ENCODE measurements around the gene TM2D3.
A peak's percentile ranks its signal among the peaks of the same experiment; 100 is the strongest.

Gene TM2D3, protein sequence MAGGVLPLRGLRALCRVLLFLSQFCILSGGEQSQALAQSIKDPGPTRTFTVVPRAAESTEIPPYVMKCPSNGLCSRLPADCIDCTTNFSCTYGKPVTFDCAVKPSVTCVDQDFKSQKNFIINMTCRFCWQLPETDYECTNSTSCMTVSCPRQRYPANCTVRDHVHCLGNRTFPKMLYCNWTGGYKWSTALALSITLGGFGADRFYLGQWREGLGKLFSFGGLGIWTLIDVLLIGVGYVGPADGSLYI

DNA sequence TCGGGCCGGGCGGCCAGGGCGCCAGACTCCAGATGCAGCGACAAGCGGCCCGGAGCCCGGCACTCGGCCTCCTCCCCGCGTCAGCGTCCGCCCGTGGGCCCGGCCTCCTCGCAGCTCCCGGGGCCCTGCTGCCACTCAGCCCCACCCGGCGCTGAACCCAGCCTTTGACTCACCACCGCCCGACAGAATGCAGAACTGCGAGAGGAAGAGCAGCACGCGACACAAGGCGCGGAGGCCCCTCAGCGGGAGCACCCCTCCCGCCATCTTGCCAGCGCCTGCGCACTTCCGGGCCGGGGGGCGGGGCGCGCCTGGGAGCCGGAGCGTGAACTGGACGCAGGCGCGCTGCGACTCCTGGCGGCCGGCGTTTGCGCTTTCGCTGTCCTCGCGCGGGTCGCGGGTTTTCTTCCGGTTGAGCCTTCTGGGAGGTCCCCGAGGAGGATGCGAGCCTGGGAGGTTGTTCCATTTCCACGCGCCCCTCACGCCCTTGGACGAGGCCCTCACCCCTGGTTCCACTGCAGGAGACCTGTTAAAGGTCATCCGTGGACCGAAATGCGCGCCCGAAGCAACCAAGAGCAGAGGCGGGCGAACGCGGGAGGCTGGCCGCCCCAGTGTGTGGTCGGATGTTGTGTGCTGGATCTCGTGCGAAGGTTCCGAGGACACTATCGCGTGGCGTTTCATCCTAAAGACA, at the start of gene TM2D3:
Gene TM2D3 (minus strand): TSS at position 284 of the 688 bp plus-strand sequence. CDS start 20 bp downstream, at position 264.
- DNase-seq: peak; percentile 88 to 94

DNA sequence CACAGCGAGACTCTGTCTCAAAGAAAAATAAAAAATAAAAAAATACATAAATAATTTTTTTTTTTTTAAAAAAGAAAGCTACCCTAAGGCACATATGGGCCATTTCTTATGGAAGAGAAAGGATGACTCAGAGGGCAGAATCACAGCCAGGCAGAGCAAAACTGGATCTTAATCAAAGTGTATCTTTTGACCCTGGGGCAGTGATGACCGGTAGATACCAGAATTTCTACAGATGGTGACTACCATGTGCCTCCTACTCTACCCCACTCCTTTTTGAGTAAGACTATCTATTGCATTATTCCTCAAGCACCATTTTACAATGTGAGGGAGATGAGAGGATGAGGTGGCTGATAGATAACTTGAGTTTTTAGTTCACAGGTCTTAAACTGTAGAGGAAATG, 46.1 kb upstream of the TM2D3 start:
- no peak for DNase-seq

DNA sequence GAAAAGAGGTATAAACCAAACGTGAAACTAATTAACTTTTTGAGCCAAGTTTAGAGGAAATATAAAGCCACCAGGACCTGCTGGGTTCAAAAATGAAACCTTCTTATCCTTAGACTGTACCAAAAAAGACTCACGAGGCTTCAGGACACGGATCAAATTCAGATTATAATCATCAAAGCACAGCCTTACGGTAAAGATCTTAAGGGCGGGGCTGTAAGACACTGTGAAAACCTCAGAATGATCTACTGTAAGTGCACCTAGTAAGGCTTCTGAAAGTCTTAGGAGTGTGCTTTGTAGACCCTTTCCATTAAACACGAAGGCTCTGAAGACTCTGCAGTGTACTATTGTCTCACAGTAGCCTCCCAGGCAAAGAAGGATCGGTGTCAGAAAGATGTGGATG, 45.3 kb upstream of the TM2D3 start:
- no peak for DNase-seq

DNA sequence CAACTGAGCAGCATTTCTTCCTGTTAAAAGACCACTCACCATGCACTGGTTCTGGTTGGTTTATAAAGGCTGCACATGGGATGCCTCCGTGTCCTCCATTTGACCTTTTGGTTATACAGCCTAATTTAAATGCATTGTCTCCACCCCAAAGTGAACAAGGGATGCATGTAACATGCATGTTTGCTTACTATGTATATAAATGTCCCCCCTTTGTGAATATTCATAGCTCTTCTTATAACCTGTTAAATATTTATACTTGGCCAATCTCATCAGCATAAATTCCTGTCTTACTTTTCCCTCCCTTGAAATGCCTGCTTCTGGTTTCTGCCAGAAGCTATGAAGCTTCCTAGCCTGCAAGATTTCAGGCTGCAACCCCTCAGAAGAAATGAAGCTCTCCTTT, 44.6 kb upstream of the TM2D3 start:
- DNase-seq: no peak

DNA sequence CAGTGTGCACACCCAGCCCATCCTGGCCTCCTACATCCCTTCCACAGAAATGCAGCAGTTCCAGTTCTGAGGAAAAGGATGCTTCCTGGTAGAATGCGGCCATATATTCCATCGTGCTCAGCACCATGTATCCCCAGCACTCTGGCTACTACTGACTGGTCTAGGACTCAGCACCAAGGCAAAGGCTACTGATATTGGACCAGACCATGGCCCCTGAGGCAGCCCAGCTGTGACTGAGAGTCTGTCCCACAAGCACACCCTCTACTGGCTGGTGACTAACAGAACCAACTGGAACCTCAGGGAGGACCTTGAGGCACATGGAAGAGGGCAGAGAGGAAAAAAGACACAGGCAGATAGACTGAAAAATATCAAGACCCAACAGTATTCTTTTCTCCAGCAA, 42.1 kb upstream of the TM2D3 start:
- no peak for DNase-seq

DNA sequence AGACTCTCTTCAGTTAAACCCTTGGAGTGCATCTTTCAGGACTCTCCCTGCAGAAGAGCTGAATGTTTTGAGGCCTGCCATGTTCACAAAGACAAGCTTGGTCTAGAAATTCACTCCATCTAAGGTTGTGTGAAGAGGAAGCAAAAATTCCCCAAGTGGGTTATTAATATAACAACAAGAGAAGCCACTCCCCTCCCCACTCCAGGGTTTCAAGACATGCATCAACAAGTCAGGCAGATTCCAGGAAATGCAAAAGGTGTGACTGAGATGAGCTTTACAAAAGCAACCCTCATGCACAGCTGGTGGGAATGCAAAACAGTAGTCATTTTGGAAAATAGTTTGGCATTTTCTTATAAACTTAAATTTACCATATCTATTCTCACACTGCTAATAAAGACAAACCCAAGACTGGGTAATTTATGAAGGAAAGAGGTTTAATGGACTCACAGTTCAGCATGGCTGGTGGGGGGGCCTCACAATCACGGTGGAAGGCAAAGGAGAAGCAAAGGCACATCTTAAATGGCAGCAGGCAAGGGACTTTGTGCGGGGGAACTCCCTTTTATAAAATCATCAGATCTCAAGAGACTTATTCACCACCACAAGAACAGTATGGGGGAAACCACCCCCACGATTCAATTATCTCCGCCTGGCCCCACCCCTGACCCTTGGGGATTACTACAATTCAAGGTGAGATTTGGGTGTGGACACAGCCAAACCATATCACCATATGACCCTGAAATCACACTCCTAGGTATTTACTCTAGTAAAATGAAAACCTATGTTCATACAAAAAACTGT, 40.8 kb upstream of the TM2D3 start:
- DNase-seq: no peak

DNA sequence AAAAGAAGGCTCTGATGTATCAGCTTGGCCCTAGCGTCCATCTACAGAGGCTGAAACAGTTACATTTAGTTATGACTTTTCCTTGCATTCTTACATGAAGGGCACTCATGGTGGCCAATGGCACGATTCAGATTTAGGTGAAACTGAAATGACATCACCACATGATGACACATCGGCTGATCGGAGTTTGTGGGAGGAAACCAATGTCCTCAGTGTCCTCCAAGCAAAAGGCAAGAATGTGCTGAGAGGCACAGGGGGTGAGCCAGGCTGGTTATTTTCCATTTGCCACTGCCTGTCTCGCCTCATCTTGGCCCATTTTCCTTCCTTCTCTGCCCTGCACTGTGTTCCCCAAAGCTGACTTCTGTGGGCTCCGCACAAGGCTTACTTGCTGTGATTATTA, 37.7 kb upstream of the TM2D3 start:
- DNase-seq: no peak

DNA sequence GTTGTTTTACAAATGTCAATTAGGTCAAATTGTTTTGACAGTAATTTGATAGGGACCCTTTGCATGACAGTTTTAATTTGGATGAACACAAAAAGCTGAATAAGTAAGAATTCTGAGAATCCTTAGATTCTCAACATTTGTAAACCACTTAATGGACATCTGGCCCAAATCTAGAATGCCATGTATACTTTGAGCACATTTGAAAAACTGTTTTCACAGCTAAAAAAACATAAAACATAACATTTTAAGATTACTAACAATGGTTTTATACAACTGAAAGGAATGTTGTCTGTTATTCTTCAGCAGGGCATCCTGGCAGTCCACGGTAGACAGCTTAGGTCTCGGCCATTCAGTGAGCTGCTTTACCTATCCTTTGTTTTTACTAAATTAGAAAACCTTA, 34.5 kb upstream of the TM2D3 start:
- DNase-seq: no peak

DNA sequence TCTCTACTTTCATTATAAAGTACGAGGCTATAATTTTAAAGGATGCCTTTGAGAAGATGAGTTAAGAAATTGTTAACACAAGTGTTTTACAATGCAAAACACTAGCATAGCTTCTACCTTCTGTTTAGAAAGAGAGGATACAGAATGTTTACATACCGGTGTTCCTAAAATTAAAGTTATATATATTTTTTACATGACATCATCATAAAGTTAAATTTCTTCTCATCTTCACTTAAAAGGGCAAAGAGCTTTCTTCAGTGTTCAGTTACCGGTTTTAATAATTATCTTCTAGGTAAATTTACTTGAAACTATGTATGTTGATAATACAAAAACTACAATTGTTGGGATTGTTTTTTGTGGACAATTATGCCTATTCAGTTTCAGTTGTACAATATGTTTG, 32.7 kb upstream of the TM2D3 start:
- DNase-seq: no peak

DNA sequence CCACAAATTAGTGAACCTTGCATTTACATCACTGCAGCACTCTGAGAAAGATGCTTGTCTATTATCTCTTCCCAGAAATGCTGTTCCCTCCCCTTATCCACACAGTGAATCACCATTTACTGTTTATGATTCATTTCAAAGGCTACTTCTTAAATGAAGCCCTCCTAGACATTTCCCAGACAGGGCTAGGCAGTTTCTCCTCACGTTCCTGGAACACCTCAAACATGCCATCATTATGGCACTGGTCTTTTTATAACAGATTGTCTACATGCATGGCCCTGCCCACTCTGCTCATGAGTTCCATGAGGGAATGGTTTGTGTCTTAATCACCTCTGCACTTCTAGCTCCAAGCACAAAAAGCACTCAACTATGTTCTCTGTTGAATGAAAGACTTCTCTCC, 32.2 kb upstream of the TM2D3 start:
- DNase-seq: no peak

DNA sequence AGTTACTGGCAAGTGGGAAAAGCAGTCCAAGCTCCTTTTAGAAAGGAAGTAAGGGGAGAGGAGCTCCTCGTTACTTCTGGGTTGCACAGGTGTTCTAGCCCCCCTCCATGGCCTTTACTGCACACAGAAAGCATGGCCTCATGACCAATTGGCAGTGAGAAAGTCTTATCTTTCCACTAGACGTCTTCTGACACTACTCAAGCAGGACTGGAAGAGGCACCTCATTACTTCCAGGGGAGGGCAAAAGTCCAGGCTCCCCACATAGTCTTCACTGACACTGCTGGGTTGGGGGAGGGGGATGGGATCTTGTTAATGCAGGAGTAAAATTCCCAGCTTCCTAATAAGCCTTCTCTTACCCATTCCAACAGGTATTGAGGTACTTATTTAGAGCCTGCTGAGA, 27.6 kb upstream of the TM2D3 start:
- DNase-seq: no peak

DNA sequence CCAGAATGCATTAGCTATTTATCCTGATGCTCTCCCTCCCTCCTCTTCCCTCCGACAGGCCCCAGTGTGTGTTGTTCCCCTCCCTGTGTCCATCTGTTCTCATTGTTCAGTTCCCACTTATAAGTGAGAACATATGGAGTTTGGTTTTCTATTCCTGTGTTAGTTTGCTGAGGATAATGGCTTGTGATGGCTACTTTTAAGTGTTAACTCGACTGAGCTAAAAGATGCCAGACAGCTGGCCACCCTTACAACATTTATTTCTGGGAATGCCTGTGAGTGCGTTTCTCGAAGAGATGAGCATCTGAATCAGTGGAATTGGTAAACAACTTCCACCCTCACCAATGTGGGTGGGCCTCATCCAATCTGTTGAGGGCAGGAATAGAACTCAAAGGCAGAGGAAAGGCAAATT, 24.7 kb upstream of the TM2D3 start:
- DNase-seq: no peak

DNA sequence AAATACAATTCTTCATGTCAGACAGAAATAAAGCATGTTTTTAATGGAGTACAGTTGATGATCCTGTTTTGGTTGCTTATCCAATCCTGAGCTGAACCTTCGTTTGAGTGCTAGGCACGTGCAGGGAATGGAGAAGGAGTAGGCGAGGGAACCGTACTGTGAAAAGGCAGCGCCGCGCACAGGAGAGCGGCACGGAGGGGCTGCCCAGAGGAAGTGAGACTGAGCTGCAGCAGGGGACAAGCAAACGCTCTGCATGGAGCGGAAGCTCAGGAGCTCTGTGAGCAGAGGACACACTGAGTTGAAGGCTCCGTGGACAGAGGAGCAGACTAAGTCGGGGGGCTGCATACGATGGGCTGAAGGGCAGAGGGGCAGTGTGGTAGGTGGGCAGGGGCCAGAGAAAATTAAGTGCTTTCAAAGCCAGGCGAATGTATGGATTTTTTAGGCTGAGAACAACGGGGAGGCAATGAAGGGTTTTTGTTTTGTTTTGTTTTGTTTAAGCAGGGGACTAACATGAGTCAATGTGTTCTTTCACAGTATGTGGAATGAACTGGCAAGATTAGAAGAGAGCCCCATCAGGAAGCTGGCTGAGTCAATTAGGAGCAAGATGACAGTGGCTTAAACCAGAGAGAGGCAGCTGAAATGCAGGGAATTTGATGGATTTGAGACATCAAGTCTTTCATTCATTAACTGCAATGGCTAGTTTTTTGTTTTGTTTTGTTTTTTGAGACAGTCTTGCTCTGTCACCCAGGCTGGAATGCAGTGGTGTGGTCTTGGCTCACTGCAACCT, 23.8 kb upstream of the TM2D3 start:
- DNase-seq: no peak

DNA sequence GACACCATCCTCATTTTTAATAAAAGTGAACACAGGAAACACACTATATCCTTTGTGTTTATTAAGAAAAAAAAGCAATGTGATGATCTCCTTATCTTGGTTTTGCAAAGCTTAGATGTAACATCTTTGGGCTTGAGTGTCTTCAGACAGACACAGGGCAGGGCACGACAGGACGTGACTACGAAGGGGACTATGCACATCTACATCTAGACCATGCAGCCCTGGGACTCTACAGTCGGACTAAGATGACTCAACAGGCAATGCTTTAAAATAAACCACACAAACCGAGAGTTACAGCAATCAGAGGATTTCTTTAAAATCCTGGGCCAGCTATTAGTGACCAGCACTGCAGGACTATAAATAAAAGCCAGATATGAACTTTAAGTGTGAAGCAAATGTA, 22.8 kb upstream of the TM2D3 start:
- no peak for DNase-seq

DNA sequence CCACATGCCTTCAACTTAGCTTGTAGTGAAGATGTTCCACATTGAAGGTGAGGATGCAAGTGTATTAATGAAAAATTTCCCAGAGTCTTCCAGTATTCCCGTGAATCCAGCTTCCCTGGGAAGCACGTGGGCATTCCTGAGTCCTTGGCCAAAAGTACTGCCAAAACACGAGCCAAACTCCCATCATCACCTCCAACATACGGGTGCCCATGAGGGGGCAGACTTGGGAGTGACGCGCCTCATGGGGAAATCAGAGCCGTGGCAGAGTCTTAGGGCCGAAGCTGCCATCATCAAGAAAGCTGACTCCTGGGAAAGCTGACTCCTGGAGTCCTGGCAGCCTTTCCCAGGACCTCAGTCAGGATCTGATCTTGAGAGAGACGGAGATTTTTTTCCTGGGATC, 20.1 kb upstream of the TM2D3 start:
- DNase-seq: no peak

DNA sequence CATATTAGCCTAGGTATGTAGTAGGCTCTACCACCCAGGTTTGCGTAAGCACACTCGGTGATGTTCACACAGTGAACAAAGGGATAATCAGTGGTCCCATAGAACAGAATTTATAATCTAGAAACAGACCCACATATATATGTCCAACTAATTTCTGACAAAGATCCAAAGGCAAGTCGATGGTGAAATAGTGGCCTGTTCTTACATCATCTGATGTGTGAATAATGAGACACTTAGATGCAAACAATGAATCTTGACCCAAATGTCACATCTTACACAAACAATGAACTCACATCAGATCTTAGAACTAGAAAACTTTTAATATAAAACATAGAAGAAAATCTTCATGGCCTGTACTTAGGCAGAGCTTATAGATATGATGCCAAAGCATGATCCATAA, 17.6 kb upstream of the TM2D3 start:
- DNase-seq: no peak

DNA sequence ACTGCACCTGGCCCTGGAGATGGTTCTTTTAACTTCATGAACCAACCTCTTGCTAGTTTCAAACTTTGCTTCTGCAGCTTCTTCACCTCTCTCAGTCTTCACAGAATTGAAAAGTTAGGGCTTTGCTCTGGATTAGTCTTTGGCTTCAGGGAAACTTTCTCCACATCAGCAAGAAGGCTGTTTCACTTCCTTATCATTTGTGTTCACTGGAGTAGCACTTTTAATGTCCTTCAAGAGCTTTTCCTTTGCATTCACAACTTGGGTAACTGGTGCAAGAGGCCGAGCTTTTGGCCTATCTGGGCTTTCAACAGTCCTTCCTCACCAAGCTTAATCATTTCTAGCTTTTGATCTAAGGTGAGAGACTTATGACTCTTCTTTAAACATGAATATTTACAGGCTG, 15.7 kb upstream of the TM2D3 start:
- DNase-seq: no peak

DNA sequence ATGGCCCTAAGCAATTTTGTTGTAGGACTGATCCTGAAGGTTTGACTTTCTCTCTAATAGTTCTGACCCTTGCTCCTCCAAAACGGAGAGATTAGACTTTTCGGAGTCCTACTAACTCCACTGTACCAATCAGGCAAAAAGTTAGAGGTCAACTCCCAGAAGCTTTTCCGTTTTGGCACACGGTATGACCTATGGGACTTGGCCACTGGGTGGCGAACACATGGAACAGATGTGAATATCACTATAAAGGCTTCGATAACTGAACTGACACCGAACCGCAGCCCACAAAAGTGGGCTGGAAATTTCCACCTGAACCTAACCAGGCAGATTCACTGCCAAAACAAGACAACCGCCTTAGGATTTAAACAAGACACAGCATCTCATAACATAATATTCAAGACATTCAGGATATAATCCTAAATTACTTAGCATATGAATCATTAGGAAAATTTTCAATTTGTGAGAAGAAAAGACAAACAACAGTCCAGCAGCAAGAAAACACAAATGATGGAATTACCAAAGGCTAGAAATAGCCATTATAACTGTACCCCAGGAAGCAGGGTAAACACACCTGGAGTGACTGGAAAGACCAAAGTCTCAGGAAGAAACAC, 12.2 kb upstream of the TM2D3 start:
- no peak for DNase-seq

DNA sequence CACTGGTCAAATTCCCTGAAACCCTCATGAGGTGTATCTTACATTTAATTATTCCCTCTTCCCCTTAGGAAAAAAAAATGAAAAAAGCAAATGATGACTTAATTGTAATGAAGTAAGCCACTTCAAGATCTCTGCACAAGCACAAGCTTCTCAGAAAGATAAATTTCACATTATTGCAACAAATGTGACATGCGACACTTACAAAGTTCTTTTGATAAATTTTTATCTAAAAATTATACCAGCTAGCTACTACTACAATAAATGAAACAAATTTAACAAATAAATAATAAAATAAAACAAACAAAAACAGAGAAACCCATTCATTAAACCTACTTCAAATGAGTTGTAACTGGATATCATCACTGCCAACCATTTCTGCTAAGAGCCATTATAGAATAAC, 10.0 kb upstream of the TM2D3 start:
- no peak for DNase-seq

DNA sequence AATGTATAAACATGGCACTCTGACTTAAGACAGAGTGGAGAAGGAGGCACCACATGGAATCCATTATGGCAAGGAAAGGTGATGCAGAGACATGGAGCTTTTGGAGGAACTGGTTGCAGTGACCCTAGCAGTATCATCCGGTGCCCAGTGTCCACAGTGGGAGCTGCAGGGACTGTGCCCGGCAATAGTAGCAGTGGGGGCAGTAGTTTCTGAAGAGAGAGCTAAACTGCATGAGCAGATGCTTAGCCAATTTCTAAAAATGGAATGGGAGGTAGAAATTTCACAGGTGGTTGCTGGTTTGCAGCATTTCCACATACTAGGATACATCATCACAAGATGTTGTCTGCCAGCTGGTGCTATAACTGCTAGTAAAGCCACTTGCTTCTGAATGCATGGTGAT, 7.8 kb upstream of the TM2D3 start:
- no peak for DNase-seq

DNA sequence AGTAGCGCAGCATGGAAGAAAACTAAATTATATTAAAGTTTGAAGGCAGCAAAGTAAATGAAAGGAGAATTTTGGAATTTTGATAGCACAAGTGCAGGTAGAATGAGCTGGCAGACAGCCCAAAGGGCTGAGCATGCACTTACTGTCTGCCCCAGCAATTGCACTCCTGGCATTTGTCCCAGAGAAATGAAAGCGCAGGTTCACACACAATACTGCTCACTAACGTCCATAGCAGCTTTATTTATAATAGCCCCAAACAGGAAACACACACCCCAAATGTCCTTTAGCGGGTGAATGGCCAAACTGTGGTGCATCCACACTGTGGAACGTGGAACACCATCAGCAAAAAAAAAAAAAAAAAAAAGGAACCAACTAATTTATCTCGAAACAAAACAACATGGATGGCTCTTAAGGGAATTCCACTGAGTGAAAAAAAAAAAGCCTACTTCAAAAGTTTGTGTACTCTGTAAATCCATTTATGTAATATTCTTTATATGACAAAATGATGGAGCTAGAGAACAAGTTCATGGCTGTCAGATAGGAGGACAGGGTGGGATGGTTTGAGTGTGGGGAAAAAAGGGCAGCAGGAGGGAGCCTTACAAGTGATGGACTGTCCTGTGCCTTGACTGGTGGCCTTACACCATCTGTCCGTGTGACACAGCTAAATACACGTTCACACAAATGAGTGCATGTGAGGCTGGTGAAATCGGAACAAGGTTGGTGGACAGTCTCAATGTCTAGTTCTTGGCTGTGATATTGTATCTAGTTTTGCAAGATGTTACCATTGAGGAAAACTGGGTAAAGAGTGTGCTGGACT, 6.0 kb upstream of the TM2D3 start:
- no peak for DNase-seq

DNA sequence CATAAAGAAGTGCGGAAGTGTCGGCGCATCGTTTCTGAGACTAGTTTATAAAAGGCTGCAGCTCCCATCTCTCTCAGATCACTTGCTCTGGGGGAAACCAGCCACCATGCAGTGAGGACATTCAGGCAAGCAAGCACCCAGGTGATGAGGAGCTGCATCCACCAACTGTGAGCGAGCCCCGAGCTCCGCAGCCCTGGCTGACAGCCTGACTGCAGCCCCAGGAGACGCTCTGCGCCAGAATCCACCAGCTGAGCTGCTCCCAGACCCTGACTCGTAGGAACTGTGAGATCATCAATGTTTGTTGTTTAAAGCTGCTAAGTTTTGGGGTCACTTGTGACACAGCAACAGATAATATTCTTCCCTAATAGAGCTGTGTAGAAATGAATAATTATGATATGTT, 5.0 kb upstream of the TM2D3 start:
- DNase-seq: no peak
